H1 (cell line): ENCODE data around the gene CACNG3.

Experiments used
- CTCF ChIP-seq, 3 experiments: IDR thresholded peaks; 1 replicate in 2 of 3; 2 replicates in 1 of 3; pipeline versions ENCODE4 v1.5.1 to v1.6.1; 2011; ENCODE audit warnings: low read length in 3 of 3, mild to moderate bottlenecking in 3 of 3, inconsistent platforms in 2 of 3, low read depth in 1 of 3, moderate library complexity in 1 of 3; ENCODE audit not compliant: insufficient read depth in 1 of 3; ENCODE audit errors: control extremely low read depth in 1 of 3
- EGR1 ChIP-seq: IDR thresholded peaks from 2 replicates; pipeline ENCODE4 v1.6.1; 2011; ENCODE audit warnings: low read depth, low read length, borderline replicate concordance
- EP300 ChIP-seq, 2 experiments: IDR thresholded peaks; 1 replicate in 1 of 2; 2 replicates in 1 of 2; pipeline ENCODE4 v1.6.1; 2011 to 2012; ENCODE audit warnings: low read depth in 2 of 2, low read length in 2 of 2, mild to moderate bottlenecking in 2 of 2, borderline replicate concordance in 1 of 2, inconsistent platforms in 1 of 2, moderate library complexity in 1 of 2
- EZH2 ChIP-seq: fragments of 200-600 bp; sonication (generic); IDR thresholded peaks from 2 replicates; pipeline ENCODE4 v1.7.1; 2012; ENCODE audit warnings: low read depth, mild to moderate bottlenecking, moderate library complexity, low read length, inconsistent platforms; ENCODE audit not compliant: severe bottlenecking

GRCh38 chr16:24336491-24336890 lies 80.4 kb downstream of the CACNG3 start:
- TF ChIP-seq EZH2 (no peak), EGR1 (no peak), CTCF (IDR thresholded peaks at IDR 0.05; ENCODE audit: control extremely low read depth in 1 of 3, insufficient read depth in 1 of 3, low read depth in 1 of 3, low read length in 3 of 3) (no peak), EP300 (IDR thresholded peaks at IDR 0.05; ENCODE audit: borderline replicate concordance in 1 of 2, low read depth in 2 of 2, low read length in 2 of 2) (no peak)
